SH-SY5Y (cell line): Measurements from ENCODE around the gene TMEM89.

Experiments used
- GATA2 ChIP-seq: IDR thresholded peaks from 2 replicates; pipeline ENCODE4 v1.6.1; 2011; ENCODE audit warnings: mild to moderate bottlenecking, low read depth, low read length
- GATA3 ChIP-seq: IDR thresholded peaks from 2 replicates; pipeline ENCODE4 v1.6.1; 2011; ENCODE audit warnings: low read depth, mild to moderate bottlenecking, low read length, moderate library complexity

TMEM89 gene, protein sequence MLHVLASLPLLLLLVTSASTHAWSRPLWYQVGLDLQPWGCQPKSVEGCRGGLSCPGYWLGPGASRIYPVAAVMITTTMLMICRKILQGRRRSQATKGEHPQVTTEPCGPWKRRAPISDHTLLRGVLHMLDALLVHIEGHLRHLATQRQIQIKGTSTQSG

GRCh38 chr3:48621461-48621869 is at the start of gene TMEM89:
Gene TMEM89 (minus strand): TSS chr3:48621769. CDS start chr3:48621756, 13 bp downstream.
- TF ChIP-seq GATA2 (no peak), GATA3 (no peak)

DNA sequence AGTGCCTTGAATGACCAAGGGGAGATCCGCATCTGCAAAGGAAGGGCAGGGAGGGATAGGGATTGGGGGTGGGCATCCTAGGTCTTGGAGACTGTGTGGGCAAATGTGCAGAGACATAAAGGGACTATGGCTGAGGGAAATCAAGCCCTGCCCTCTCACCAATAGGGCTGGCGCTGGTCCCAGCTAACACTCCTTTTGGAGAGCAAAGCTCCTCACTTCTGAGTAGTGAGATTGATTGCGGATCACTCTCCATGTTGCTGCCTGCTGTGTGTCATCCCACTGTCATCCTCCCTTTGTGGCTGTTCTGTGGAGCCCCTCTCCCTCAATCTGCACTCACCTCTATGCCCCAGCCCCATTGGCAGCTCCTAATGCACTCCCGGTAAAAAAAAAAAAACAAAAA is 43.4 kb upstream of the TMEM89 start:
- TF ChIP-seq GATA3 (no peak), GATA2 (no peak)

DNA sequence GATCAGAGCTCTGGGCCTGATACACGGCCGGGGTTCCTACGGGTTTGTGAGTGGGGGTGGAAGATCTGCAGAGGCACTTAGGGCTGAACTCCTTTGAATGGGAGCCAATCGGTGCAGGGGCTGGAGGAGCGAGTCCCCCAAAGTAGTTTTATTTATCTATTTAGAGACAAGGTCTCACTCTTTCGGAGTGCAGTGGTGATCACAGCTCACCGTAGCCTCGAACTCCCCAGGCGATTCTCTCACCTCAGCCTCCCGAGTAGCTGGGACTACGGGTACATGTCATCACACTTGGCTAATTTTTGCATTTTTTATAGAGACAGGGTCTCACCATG is 42.7 kb upstream of the TMEM89 start:
- TF ChIP-seq GATA3 (no peak), GATA2 (no peak)

GRCh38 chr3:48663489-48664312 is 42.1 kb upstream of the TMEM89 start:
- no peak for TF ChIP-seq GATA2
- no peak for TF ChIP-seq GATA3

GRCh38 chr3:48662753-48663488 is 41.4 kb upstream of the TMEM89 start, which contains the start of gene CELSR3:
Gene CELSR3 (minus strand): TSS chr3:48662886. CDS start chr3:48662634, 252 bp downstream.
- TF ChIP-seq GATA3 (no peak), GATA2 (no peak)

- TF ChIP-seq GATA3: no peak
- no peak for TF ChIP-seq GATA2
Observed at GRCh38 chr3:48662145-48662752, 40.7 kb upstream of the TMEM89 start.

- no peak for TF ChIP-seq GATA3
Observed at GRCh38 chr3:48661501-48662144, 40.1 kb upstream of the TMEM89 start.

GRCh38 chr3:48660800-48661400 is 39.3 kb upstream of the TMEM89 start:
- TF ChIP-seq GATA2 (no peak), GATA3 (no peak)

DNA sequence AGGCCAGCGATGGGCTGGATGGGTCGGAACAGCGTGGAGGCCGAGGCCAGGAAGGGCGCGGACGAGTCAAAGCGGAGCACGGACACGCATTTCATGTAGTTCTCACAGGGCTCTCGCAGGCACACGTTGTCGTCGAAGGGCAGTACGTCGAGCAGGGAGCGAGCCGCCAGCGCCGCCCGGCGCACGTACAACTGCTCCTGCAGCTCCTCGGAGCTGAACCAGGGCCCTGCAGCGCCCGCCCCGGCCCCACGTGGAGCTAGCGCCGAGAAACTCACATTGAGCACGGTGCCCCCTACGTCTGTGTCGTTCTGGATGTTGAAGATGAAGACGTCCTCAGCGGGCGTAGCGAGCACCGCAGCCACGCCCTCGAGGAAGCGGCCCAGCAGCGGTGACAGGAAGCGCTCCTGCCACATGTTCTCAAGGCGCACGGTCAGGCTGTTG is 35.3 kb upstream of the TMEM89 start:
- no peak for TF ChIP-seq GATA3

GRCh38 chr3:48656061-48656840 is 34.7 kb upstream of the TMEM89 start:
- no peak for TF ChIP-seq GATA3
- TF ChIP-seq GATA2: no peak

GRCh38 chr3:48655606-48656005 is 34.0 kb upstream of the TMEM89 start:
- TF ChIP-seq GATA2: no peak
- TF ChIP-seq GATA3: no peak

DNA sequence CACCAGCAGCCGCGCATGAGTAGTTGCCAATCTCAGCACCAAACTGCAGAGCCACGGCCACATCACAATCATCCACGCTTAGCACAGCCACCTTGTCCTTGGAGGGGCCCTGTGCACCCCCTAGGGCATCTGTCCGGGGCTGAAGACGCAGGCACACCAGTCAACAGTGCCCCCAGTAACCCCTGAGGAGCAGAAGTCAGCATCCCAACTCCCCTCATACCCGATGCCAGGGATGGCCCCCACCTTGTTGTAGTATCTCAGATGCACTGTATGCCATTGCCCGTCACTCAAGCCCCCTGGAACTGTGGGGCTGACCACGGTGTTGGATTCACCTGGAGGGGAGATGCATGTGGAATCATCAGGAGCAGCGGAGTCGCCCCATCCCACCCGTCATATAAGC is 33.5 kb upstream of the TMEM89 start:
- TF ChIP-seq GATA2 (no peak), GATA3 (no peak)
